ENCODE results near the gene SFMBT1.

DNA sequence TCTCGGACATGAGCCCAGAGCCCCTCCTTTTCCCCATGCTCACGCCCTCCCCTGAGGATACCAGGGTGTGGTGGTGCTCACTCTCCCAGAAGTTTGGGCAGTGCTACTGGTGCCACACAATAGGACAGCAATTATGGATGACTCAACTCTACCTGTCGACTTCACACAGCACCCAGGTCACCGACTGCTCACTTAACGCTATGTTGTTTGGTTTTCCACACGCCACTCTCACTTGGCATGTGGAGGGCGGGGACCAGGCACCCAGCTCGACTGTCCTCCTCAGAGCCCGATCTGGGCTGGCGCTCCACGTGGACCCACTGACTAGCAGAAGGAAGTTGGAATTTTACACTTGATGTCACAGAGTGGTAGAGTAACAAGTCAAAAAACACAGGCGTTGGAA lies 179.4 kb downstream of the SFMBT1 start:
- TF ChIP-seq, protein P1, sequence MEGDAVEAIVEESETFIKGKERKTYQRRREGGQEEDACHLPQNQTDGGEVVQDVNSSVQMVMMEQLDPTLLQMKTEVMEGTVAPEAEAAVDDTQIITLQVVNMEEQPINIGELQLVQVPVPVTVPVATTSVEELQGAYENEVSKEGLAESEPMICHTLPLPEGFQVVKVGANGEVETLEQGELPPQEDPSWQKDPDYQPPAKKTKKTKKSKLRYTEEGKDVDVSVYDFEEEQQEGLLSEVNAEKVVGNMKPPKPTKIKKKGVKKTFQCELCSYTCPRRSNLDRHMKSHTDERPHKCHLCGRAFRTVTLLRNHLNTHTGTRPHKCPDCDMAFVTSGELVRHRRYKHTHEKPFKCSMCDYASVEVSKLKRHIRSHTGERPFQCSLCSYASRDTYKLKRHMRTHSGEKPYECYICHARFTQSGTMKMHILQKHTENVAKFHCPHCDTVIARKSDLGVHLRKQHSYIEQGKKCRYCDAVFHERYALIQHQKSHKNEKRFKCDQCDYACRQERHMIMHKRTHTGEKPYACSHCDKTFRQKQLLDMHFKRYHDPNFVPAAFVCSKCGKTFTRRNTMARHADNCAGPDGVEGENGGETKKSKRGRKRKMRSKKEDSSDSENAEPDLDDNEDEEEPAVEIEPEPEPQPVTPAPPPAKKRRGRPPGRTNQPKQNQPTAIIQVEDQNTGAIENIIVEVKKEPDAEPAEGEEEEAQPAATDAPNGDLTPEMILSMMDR (IDR thresholded peaks at IDR 0.05): no peak
- TF ChIP-seq, protein P2, sequence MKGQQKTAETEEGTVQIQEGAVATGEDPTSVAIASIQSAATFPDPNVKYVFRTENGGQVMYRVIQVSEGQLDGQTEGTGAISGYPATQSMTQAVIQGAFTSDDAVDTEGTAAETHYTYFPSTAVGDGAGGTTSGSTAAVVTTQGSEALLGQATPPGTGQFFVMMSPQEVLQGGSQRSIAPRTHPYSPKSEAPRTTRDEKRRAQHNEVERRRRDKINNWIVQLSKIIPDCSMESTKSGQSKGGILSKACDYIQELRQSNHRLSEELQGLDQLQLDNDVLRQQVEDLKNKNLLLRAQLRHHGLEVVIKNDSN (IDR thresholded peaks at IDR 0.05; ENCODE audit: borderline replicate concordance, low read depth): no peak
- no peak for TF ChIP-seq NFIC (IDR thresholded peaks at IDR 0.05; ENCODE audit: borderline replicate concordance)
- TF ChIP-seq TCF12 (IDR thresholded peaks at IDR 0.05): no peak
- no peak for TF ChIP-seq YY1 (IDR thresholded peaks at IDR 0.05; ENCODE audit: low read depth)
- TF ChIP-seq, protein P3, sequence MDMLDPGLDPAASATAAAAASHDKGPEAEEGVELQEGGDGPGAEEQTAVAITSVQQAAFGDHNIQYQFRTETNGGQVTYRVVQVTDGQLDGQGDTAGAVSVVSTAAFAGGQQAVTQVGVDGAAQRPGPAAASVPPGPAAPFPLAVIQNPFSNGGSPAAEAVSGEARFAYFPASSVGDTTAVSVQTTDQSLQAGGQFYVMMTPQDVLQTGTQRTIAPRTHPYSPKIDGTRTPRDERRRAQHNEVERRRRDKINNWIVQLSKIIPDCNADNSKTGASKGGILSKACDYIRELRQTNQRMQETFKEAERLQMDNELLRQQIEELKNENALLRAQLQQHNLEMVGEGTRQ (IDR thresholded peaks at IDR 0.05; ENCODE audit: borderline replicate concordance, low read depth, low read length): no peak
- TF ChIP-seq MAX (IDR thresholded peaks at IDR 0.05; ENCODE audit: low read depth): no peak
- no peak for TF ChIP-seq TEAD4 (IDR thresholded peaks at IDR 0.05; ENCODE audit: borderline replicate concordance, insufficient read depth)
- no peak for TF ChIP-seq JUND (IDR thresholded peaks at IDR 0.05)
- TF ChIP-seq TAF1 (IDR thresholded peaks at IDR 0.05; ENCODE audit: borderline replicate concordance, low read depth, low read length): no peak
- no peak for TF ChIP-seq POLR2AphosphoS5 (IDR thresholded peaks at IDR 0.05; ENCODE audit: low read depth, low read length)
- TF ChIP-seq EZH2phosphoT487 (IDR thresholded peaks at IDR 0.05; ENCODE audit: borderline replicate concordance, low read depth): no peak
